K562 (cell line): ENCODE data around the gene DAGLA. TPM values are rescaled to one million over a fixed set of nuclear protein-coding genes. Genes with fewer than 3 reads are reported as not detected.

Source experiments
- BDP1 ChIP-seq: IDR thresholded peaks from 3 replicates; pipeline ENCODE4 v1.6.1; 2011; ENCODE audit not compliant: insufficient read length, insufficient read depth
- SRF ChIP-seq, 2 experiments: fragments of 250-450, 450-650 bp in 1 of 2; sonication (Bioruptor Pico) in 1 of 2; sonication (generic) in 1 of 2; formaldehyde crosslinking; IDR thresholded peaks; 2 replicates each; pipeline versions ENCODE4 v1.5.0 to v1.5.1; 2020 to 2022; ENCODE audit warnings: mild to moderate bottlenecking in 1 of 2, missing genetic modification reagents in 1 of 2
- polyA plus RNA-seq, 8 experiments: library from polyadenylated mRNA; depleted of rRNA in 4 of 8; stranded (reverse) in 5 of 8; unstranded in 3 of 8; fragments of >200 nt; fragmentation: Nextera tagmentation in 2 of 8; fragmentation: Illumina TruSeq in 1 of 8; extraction: Ambion mirVana in 2 of 8; extraction: Trizol in 1 of 8; gene quantifications; 2 replicates each; pipeline versions ENCODE4 v1.2.1 to v1.2.3, GENCODE V29; 2011 to 2014; ENCODE audit warnings: inconsistent platforms in 1 of 8, missing spikeins in 1 of 8
- total RNA-seq, 7 experiments: library from RNA; depleted of rRNA in 6 of 7; stranded (reverse); fragments of >200 nt in 6 of 7; fragmentation: Illumina TruSeq in 2 of 7; extraction: Trizol in 2 of 7; gene quantifications; 2 replicates each; pipeline versions ENCODE4 v1.2.1 to v1.2.3, GENCODE V29; 2011 to 2021; ENCODE audit warnings: low replicate concordance in 1 of 7
- TF ChIP-seq, protein P1 (sequence below): fragments of 450-650 bp; IDR thresholded peaks from 2 replicates; pipeline ENCODE4 v1.6.1; 2018; ENCODE audit not compliant: partially characterized antibody
- TF ChIP-seq, protein P2 (sequence below): fragments of 450-650 bp; conservative IDR thresholded peaks from 2 replicates; pipeline ENCODE4 v1.6.1; 2016; ENCODE audit warnings: missing genetic modification characterization, low read depth, mild to moderate bottlenecking, control low read depth, missing compliant biosample characterization
- TF ChIP-seq, protein P3 (sequence below): sonication (generic); formaldehyde crosslinking; IDR thresholded peaks from 2 replicates; pipeline ENCODE4 v1.8.1; 2022; ENCODE audit warnings: missing genetic modification reagents

The DAGLA gene
- total and polyA plus RNA-seq, 9 of the 15 experiments (the other 6 are each of a cell fraction or from before 2014, with no cell fraction given), result 0.03 to 0.16 (median 0.04) TPM; not detected in 4

DNA sequence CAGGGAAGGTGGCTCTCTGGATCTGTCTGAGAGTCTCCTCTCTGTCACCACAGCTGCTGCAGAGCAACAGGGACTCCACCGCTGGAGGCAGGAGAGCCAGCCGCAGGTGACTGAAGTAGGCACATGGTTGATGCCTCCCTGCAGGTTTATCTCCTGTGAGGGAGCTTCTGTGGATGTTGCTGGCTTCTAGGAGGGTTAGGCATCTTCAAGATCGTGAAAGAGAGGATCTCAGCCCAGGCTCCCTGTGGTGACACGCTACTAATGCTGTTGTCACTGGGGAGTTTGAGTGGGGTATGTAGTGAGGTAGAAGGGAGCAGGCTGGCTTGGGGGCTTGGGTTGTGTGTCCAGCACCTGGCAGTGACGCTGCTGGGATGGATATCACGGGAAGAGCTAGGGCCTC is 34.1 kb downstream of the DAGLA start (continued):
- TF ChIP-seq, protein P1, sequence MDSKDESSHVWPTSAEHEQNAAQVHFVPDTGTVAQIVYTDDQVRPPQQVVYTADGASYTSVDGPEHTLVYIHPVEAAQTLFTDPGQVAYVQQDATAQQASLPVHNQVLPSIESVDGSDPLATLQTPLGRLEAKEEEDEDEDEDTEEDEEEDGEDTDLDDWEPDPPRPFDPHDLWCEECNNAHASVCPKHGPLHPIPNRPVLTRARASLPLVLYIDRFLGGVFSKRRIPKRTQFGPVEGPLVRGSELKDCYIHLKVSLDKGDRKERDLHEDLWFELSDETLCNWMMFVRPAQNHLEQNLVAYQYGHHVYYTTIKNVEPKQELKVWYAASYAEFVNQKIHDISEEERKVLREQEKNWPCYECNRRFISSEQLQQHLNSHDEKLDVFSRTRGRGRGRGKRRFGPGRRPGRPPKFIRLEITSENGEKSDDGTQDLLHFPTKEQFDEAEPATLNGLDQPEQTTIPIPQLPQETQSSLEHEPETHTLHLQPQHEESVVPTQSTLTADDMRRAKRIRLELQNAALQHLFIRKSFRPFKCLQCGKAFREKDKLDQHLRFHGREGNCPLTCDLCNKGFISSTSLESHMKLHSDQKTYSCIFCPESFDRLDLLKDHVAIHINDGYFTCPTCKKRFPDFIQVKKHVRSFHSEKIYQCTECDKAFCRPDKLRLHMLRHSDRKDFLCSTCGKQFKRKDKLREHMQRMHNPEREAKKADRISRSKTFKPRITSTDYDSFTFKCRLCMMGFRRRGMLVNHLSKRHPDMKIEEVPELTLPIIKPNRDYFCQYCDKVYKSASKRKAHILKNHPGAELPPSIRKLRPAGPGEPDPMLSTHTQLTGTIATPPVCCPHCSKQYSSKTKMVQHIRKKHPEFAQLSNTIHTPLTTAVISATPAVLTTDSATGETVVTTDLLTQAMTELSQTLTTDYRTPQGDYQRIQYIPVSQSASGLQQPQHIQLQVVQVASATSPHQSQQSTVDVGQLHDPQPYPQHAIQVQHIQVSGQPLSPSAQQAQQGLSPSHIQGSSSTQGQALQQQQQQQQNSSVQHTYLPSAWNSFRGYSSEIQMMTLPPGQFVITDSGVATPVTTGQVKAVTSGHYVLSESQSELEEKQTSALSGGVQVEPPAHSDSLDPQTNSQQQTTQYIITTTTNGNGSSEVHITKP, result no peak
- no peak for TF ChIP-seq BDP1
- TF ChIP-seq, protein P2, sequence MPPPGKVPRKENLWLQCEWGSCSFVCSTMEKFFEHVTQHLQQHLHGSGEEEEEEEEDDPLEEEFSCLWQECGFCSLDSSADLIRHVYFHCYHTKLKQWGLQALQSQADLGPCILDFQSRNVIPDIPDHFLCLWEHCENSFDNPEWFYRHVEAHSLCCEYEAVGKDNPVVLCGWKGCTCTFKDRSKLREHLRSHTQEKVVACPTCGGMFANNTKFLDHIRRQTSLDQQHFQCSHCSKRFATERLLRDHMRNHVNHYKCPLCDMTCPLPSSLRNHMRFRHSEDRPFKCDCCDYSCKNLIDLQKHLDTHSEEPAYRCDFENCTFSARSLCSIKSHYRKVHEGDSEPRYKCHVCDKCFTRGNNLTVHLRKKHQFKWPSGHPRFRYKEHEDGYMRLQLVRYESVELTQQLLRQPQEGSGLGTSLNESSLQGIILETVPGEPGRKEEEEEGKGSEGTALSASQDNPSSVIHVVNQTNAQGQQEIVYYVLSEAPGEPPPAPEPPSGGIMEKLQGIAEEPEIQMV, result no peak
- TF ChIP-seq, protein P3, sequence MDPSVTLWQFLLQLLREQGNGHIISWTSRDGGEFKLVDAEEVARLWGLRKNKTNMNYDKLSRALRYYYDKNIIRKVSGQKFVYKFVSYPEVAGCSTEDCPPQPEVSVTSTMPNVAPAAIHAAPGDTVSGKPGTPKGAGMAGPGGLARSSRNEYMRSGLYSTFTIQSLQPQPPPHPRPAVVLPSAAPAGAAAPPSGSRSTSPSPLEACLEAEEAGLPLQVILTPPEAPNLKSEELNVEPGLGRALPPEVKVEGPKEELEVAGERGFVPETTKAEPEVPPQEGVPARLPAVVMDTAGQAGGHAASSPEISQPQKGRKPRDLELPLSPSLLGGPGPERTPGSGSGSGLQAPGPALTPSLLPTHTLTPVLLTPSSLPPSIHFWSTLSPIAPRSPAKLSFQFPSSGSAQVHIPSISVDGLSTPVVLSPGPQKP (CRISPR knock-in tag), result no peak
- TF ChIP-seq SRF (CRISPR knock-in tag; IDR thresholded peaks at IDR 0.05), result no peak
- TF ChIP-seq, all 486 proteins: peak for 0
